ENCODE results near the gene LOXL1.

DNA sequence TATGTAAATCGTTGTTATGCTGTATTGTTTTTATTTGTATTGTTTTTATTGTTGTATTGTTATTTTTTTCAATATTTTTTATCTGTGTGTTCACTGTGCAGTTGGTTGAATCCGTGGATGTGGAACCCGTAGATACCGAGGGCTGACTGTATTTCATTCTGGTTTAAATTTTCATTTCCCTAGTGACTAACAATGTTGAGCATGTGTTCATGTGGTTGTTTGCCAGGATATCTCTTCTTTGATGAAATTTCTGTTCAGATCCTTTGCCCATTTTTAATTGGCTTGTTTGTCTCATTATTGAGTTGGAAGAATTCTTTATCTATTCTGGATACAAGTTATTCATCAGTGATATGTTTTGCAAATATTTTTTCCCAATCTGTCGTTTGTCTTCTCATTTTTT is 36.2 kb downstream of the LOXL1 start:
- TF ChIP-seq, protein P1, sequence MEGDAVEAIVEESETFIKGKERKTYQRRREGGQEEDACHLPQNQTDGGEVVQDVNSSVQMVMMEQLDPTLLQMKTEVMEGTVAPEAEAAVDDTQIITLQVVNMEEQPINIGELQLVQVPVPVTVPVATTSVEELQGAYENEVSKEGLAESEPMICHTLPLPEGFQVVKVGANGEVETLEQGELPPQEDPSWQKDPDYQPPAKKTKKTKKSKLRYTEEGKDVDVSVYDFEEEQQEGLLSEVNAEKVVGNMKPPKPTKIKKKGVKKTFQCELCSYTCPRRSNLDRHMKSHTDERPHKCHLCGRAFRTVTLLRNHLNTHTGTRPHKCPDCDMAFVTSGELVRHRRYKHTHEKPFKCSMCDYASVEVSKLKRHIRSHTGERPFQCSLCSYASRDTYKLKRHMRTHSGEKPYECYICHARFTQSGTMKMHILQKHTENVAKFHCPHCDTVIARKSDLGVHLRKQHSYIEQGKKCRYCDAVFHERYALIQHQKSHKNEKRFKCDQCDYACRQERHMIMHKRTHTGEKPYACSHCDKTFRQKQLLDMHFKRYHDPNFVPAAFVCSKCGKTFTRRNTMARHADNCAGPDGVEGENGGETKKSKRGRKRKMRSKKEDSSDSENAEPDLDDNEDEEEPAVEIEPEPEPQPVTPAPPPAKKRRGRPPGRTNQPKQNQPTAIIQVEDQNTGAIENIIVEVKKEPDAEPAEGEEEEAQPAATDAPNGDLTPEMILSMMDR (IDR thresholded peaks at IDR 0.05), result no peak
- no peak for TF ChIP-seq POLR2A (IDR thresholded peaks at IDR 0.05)

Data from body of pancreas (tissue), 4 donors.